Stimulated activated CD4-positive, alpha-beta T cell treated with anti-CD3 and anti-CD28 coated beads, Interleukin-1b, Interleukin-23, amount 100 ng/mL, for 48 hours (primary cell): ENCODE measurements around the gene STK11.
"Not testable (repeated sequence)": the region's sequence is repeated elsewhere in the genome, so short reads cannot be mapped to it uniquely, and the experiment has no call there.

Source experiments
- DNase-seq: peaks from one replicate; pipeline ENCODE4 v3.0.0-alpha.2; 2020

The STK11 gene

DNA sequence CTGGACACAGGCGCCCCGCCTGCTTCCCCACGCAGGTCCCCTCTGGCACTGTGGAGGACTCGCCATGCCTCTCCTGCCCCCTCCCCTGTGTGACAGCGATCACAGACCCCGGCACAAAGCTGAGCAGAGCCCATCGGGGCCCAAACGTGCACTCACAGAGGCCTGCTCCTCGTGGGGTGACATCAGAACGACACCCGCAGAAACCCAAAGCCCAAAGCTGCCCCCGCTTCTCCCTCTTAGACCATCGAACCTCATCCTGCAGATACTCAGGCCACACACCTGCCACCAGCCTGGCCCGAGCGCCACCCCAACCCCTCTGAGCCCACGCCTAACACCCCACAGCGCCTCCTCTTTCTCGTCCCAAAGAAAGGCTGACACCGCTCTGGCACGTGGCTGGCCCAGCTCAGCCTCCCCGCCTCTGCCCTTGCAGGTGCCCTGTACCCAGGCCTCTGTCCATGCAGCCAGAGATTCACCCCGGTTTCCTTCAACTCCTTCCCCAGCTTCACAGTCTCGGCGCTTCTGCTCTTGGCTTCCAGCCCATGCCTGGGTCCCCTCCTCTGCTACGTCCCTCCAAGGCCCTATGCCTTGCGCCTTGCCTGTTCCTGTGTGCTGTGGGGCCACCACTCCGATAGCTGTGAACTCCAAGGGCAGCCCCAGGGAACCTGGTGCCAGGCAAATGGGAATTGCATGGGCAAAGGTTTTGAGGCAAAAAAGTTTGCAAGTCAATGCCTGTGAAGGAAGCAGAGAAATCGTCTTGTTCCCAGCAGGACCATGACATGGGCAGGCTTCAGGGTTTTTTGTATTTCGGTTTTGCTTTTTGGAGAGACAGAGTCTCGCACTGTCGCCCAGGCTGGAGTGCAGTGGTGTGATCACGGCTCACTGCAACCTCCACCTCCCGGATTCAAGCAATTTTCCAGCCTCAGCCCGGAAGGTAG, 33.1 kb downstream of the STK11 start:
- DNase-seq = no peak

DNA sequence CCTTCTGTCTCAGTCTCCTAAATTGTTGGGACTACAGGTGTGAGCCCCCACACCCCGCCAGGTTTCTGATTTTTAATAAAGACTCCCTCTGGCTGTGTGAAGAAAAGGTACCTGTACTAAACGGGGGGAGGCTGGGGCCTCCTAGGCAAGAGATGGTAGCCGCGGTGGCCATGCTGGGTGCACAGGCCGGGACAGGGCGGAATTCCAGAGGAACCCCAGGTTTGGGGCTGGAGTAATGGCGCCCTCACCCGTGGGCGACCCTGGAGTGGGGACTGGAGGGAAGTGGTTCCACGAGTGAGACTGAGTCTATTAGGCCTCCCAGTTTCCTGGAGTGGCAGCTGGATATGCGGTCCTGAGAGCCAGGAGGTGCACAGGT, 33.8 kb downstream of the STK11 start:
- no peak for DNase-seq

DNA sequence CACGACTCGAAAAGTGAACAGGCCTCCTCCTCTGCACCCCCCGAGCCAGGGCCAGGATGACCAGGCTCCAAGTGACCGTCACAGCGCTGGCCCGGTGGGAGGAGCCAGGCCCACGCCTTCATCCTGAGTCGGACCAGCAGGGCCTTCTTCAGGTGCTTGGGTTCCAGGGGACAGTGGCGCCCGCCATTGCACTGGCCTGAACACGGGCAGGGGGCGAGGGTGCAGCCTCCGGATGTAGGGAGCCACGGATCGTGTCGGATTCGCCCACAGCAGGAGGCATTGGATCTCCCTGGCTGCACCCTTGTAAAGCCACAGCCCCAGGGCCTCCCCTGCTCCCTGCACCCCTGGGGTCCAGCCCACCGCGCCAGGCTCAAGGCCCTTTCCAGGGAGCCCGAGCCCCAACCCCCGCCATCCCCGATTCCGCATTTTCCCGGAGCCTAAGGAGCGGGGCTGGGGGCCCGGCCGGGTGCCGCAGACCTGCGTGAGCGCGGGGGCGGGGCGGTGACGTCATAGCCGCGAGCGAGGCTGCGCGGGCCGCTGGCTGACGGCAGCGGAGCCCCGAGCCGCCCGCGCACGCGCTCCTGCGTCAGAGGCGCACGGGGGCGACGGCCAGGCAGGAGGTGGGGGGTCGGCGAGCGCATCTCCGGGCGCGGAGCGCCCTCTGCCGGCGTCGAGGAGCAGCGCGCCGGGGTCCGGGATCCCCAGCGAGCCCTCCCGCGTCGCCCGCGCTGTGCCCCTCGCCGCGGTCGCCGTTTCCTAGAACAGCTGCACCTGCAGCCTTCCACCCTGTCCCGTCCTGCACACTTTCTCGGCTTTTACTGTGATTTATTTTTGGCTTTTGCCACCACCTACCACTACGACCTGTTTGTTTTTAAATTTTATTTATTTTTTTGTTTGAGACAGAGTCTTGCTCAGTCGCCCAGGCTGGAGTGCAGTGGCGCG, 34.5 kb downstream of the STK11 start:
- DNase-seq = peak; percentile 92

DNA sequence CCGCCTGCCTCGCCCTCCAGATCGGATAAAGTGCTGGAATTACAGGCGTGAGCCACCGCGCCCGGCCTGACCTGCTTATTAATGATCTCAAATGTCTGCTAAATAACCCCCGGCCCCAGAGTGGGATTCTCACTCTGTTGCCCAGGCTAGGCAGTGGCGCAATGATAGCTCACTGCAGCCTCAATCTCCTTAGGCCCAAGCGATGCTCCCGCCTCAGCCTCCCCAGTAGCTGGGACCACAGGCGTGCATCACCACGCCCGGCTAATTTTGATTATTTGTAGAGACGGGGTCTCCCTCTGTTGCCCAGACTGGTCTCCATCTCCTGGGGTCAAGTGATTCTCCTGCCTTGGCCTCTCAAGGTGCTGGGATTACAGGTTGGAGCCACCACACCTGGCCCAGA, 35.3 kb downstream of the STK11 start:
- DNase-seq = no peak

DNA sequence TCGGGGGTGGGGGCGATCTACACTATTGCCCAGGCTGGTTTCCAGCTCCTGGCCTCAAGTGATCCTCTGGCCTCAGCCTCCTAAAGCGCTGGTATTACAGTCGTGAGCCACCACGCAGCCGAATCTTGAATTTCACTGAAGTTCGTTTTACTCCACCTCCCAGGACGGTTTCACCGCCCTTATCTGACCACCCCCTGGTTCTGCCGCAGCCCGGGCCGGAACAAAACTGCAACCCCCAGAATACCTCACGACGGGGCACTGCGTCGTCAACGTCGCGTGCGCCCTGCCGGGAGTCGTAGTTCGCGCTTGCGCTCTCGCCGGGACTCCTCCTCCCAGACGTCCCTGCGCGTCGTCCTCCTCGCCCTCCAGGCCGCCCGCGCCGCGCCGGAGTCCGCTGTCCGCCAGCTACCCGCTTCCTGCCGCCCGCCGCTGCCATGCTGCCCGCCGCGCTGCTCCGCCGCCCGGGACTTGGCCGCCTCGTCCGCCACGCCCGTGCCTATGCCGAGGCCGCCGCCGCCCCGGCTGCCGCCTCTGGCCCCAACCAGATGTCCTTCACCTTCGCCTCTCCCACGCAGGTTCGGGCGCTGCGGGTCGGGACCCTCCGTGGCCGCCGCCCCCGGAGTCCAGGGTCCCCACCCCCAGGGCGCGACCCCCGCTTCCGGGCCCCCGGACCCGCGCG, 36.0 kb downstream of the STK11 start, which contains the start of gene ATP5F1D:
Gene ATP5F1D (plus strand): TSS at position 335 of the 679 bp plus-strand sequence. CDS start 100 bp downstream, at position 435.
- DNase-seq = peak; percentile 92

DNA sequence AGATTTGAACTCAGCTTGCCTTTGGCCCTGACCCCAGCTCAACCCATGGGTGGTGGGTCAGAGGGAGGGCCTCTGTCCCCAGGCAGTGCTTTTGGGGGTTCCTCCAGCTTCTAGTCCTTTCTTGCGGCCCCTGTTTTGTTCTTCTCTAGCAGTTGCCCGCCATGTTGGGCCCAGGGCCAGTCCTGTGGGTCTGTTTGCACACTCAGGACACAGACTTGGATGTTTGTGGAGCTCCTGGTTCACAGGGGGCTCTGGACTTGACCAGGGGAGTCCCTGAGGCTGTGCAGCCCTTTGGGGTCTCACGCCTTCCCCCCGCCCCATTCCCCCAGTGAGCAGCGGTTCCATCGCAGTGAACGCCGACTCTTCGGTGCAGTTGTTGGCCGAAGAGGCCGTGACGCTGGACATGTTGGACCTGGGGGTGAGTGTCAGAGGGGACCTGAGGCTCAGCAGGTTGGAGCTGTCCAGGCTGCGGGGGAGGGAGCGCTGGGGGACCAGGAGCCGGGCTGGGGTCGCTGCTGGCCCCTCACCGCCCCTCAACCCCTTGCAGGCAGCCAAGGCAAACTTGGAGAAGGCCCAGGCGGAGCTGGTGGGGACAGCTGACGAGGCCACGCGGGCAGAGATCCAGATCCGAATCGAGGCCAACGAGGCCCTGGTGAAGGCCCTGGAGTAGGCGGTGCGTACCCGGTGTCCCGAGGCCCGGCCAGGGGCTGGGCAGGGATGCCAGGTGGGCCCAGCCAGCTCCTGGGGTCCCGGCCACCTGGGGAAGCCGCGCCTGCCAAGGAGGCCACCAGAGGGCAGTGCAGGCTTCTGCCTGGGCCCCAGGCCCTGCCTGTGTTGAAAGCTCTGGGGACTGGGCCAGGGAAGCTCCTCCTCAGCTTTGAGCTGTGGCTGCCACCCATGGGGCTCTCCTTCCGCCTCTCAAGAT, 38.5 kb downstream of the STK11 start:
- peak; percentile 83 for DNase-seq

DNA sequence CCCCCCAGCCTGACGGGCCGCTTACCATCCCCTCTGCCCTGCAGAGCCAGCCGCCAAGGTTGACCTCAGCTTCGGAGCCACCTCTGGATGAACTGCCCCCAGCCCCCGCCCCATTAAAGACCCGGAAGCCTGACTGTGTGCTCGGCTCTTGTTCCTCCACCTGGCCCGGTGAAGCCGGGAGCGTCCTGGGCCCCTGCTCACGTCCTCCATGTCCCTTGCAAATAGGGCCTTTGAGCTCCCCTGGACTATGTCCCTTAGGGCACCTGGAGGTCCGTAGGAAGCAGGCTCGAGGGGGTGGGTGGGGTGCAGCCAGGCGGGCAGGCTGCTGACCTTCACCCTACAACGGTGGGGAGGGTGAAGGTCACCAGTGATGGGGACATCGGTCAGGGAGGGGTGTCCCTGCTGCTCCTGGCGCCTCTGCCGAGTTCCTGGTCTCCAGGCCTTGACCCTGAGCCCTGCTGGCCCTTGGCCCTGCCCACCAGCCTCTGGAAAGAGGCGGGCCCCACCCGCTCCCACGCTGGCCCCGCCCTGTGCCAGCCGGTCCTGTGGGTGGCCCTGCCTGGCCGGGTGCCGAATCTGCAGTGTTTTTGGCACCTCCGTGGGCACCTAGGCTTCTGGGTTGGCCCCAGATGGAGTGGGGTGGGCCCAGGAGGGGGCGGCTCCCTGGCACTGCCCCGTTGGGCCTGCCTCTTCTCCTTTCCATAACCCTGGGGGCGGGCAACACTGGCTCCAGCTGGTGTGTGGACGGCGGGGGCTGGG, 39.3 kb downstream of the STK11 start:
- DNase-seq = no peak

DNA sequence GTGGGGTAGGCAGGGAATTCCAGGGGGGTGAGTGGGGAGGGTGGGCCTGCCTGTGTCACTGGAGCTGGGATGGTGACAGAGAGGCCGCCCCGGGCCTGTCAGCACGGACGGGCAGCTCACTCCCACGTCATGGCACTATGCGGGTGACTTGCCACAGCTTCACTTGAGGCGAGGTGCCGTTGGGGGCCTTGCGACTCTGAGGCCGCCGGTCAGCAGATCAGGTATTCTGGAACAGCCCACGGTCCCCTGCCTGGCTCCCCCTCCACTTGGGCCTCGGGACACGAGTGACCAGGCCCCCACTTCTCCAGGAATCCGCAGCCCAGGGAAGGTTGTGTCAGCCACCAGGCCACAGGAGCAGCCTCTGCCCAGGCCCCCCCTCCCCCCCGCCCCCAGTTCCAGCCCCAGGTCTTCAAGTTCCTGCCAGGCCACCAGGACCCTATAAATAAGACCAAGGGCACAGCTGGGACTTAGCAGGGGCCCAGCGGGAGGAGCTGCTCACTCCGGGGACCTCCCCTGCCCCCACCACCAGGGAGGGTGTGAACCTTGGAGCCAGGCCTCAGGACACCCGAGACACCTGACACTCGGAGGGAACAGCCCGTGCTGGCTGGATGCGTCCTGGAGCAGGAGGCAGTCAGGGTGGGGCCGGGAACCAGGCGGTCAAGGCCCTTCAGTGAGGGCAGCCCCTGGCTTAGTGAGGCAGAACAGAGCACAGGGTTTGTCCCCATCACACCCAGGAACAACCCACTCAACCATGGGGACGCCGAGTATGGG, 40.1 kb downstream of the STK11 start:
- no peak for DNase-seq

DNA sequence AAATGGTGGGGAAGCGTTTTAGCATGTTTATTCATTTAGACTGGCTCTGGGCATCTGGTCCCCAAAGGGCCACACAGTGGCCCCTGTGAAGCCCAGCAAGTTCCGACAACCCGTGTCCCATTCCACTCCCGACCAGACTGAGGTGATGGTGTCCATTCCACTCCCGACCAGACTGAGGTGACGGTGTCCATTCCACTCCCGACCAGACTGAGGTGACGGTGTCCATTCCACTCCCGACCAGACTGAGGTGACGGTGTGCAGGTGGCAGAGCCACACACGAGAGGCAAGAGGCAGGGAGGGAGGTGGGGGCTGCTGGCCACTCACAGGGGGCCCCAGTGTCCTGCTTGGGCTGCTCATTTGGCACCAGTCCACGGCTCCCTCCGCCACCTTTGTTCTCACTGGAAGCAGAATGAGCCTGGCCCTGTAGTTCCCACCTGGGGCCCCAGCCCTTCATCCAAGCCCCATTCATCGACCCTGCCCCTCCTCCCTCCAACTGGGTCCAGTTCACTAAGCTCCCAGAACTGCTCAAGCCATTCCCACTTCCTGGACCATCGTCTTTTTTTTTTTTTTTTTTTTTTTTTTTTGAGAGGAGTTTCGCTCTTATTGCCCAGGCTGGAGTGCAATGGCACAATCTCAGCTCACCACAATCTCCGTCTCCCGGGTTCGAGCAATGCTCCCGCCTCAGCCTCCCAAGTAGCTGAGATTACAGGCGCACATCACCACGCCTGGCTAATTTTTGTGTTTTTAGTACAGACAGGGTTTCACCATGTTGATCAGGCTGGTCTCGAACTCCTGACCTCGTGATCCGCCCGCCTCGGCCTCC, 40.9 kb downstream of the STK11 start:
- not testable (repeated sequence) for DNase-seq

DNA sequence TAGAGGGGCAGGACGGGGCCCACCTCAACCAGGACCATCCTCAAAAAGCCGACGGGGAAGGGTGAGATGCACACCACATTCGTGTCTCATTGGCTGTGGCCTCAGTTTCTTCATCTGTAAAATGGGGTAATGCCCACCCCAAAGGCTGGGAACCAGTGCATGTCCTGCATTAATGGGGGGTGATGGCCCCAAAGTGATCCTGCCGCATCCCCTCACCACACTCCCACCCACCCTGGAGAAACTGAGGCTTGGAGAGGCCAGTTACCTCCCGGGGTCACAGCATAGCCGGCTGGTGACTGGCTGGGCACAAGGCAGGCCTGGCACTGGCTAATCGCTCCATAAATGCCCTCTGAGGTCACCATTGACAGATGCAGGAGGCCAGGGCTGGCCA, 42.2 kb downstream of the STK11 start:
- no peak for DNase-seq

DNA sequence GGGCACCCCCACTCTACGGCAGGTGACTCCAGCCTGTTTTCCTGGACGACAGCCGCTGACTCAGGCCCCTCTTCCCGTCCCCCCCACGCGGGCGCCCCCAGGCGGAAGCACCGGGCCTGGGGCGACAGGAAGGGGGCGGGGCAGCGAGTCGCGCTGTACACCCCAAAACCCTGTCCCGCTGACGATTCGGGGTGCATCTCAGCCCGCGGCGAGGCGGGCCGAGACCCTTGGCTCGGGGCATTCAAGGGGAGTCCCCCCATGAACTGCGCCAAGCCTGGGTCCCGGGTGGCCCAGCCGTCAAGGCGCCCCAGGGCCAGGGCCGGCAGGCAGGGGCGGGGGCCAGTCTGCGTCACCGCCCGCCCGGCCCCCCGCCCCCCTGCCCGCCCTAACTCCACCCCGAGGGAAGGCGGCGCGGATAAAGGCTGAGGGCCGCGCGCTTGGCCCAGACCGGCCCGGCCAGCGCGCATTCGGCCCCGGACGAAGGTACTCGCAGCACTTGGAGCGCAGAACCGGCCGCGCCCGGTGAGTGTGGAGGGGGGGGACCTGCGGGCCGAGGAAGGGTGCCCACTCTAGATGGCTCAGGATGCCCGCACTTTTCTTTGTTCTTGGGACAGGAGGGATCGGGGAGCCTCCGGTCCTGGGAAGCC, 42.7 kb downstream of the STK11 start, which contains the start of gene MIDN:
Gene MIDN (plus strand): TSS at position 445 of the 647 bp plus-strand sequence. CDS start 1,714 bp downstream, outside the sequence.
- peak; percentile 67 for DNase-seq

DNA sequence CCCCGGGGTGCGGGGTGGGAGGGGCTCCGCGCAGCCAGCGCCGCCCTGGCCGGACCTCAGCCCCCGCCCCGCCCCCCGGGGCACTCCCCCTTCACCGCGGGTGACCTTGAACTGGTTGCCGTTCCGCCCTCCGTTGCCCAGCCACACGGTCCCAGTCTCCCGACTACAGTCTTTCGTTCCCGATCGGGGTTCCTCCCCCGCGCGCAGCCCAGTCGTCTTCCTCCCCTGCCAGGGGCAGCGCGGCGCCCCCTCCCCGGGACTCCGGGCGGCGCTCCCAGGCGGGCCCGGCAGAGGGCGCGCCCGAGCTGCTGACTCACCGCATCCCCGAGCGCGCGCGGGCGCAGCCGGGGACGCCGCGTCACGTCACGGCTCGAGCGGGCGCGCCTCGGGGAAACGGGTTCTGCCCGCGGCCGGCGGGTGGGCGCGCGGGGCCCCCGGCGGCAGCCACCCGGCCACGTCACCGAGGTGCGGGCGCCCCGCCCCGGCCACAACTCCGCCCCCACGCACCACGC, 43.3 kb downstream of the STK11 start:
- DNase-seq = peak; percentile 81

DNA sequence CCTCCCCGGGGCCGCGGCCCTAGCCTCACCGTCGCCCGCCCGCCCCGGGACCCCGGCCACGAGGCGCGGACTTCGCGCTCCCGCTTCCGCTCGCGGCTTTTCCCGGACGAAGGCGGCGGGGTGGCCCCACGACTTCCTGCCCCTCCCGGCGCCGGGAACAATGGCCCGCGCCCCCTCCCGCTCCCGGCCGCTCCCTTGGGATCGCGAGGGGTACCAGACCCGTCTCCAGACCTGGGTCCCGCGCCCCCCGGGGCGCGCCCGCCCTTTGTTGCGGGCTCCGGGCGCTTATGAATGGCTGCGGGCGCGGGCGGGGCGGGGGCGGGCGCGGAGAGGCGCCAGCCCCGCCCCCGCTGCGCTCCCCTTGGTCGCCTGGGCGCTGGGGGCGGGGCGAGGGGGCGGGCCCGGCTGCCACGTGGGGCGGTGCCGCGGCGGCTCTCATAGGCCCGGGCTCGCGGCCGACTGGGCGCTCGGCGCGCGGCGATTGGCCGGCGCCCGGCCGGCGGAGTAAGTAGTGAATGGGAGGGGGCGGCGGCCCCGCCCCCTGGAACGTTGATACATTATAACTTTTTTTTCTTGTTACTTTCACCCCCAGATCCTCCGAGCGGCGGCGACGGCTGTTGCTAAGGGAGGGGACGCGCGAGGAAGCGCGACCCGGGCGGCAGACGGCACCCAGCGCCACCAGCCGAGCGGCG, 43.9 kb downstream of the STK11 start:
- peak; percentile 93 for DNase-seq

DNA sequence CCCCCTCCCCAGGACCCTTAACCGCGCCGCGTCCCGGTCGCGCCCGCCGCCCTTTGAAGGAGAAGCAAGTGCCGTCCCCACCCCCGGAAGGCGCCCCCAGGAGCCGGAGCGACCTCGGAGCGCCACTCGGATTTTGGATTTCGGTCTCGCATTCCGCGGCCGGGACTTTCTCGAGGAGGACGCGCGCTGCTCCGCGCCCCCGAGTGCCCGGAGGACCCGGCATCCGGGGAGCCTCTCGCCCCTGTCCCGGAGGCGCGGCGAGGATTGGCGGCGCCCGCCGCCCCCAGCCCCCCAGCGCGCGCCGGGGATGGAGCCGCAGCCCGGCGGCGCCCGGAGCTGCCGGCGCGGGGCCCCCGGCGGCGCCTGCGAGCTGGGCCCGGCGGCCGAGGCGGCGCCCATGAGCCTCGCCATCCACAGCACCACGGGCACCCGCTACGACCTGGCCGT, 44.4 kb downstream of the STK11 start:
- no peak for DNase-seq

DNA sequence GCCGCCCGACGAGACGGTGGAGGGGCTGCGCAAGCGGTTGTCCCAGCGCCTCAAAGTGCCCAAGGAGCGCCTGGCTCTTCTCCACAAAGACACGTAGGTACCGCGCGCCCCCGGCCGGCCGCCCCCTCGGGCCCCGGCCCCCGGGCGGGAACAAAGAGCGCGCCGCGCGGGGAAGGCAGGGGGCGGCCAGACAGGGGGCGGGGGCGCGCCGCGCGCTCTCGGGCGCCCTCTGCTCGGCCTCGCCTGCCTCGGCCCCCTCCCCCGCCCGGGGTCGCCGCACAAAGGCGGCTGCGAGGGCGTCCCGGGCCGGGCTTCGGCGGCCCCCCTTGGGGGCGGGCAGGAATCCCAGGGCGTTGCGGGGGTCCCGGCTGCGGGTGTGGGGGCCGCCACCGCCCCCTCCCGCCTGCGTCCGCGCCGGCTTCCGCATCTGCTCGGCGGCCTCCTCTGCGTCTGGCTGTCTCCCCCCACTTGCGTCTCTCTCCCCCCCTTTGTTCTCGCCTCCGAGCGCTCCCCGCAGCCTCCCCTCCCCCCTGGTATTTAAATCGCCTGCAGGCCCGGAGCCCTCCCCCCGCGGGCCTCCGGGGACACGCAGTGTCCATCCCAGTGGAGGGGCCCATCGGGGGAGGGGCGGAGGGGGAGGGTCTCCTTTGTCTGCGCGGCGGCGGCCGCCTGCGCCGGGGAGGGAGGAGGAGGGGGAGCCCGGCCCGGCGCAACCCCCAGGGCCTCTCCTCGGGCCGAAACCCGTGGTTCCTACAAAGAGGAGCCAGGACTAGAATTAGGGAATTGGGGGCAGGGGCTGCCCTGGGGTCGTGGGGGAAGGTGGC, 45.1 kb downstream of the STK11 start:
- DNase-seq = no peak

DNA sequence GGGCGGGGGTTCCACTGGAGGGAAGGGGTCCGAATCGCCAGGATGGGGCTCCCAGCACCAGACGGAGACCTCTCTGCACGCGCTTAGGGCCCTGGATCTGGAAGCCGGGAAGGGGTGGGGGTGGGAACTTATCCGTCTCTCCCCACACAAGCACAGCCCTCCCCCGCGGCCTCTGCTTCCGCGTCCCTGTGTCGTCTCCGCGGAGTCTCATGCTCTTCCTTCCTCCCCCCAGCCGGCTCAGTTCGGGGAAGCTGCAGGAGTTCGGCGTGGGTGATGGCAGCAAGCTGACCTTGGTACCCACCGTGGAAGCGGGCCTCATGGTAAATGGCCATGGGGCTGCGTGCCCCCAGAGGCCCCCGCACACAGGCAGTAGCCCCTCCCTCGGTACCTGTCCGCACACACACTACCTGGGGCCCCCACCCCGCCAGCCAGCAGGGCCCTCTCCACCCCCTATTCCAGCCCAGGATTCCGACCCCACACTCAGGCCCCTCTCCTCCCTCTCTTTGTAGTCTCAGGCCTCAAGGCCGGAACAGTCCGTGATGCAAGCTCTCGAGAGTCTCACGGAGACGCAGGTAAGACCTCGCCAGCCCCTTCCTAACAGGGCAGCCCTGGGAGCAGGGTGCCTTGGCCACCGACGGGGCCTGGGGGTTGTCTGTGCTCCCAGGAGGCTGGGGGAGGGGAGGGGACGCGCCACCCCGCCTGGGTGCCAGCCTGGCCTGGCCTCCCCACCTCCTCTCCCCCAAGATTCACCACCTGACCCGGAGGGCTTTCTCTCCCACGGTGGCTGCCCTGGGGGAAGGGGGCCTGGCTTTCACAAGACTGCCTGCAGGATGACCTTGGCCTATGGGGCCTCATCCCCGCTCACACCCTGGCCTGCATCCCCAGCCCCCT, 46.0 kb downstream of the STK11 start:
- DNase-seq = peak; percentile 67
